ENCODE measurements around the gene FAAP100.
"Not testable (repeated sequence)": the region's sequence is repeated elsewhere in the genome, so short reads cannot be mapped to it uniquely, and the experiment has no call there.

Gene FAAP100

GRCh38 chr17:81552244-81553017, at the start of gene FAAP100:
TSS of gene FAAP100 (minus strand) at chr17:81552353. CDS start at chr17:81552330, 23 bp downstream.
- no peak for FAIRE-seq

GRCh38 chr17:81601525-81602120, 49.5 kb upstream of the FAAP100 start:
- peak; percentile 51 for FAIRE-seq

- FAIRE-seq, result no peak
These were observed 47.8 kb upstream of the FAAP100 start for GRCh38 chr17:81599719-81600486.

GRCh38 chr17:81593105-81593871, 41.1 kb upstream of the FAAP100 start:
- FAIRE-seq, result no peak

- FAIRE-seq, result no peak
These were observed 39.8 kb upstream of the FAAP100 start for GRCh38 chr17:81591971-81592370.

- FAIRE-seq, result no peak
These were observed 38.0 kb upstream of the FAAP100 start for GRCh38 chr17:81590121-81590520.

- FAIRE-seq, result no peak
These were observed 37.5 kb upstream of the FAAP100 start for GRCh38 chr17:81589612-81590011.

- no peak for FAIRE-seq
These were observed 33.9 kb upstream of the FAAP100 start for GRCh38 chr17:81586096-81586495.

GRCh38 chr17:81584771-81585170, 32.6 kb upstream of the FAAP100 start:
- FAIRE-seq, result not testable (repeated sequence)

- no peak for FAIRE-seq
These were observed 31.6 kb upstream of the FAAP100 start for GRCh38 chr17:81583589-81584342.

- FAIRE-seq, result no peak
These were observed 30.6 kb upstream of the FAAP100 start for GRCh38 chr17:81582749-81583148.

- no peak for FAIRE-seq
These were observed 30.2 kb upstream of the FAAP100 start for GRCh38 chr17:81582341-81582740.

GRCh38 chr17:81581758-81582157, 29.6 kb upstream of the FAAP100 start:
- FAIRE-seq, result no peak

- FAIRE-seq, result no peak
These were observed 28.3 kb upstream of the FAAP100 start for GRCh38 chr17:81580481-81580880.

- no peak for FAIRE-seq
These were observed 27.7 kb upstream of the FAAP100 start for GRCh38 chr17:81579821-81580321.

- FAIRE-seq, result no peak
These were observed 27.1 kb upstream of the FAAP100 start for GRCh38 chr17:81579298-81579697.

- FAIRE-seq, result no peak
These were observed 26.5 kb upstream of the FAAP100 start for GRCh38 chr17:81578561-81579225.

- no peak for FAIRE-seq
These were observed 25.9 kb upstream of the FAAP100 start for GRCh38 chr17:81578038-81578441.

- no peak for FAIRE-seq
These were observed 25.3 kb upstream of the FAAP100 start for GRCh38 chr17:81577278-81578000.

- FAIRE-seq, result no peak
These were observed 24.6 kb upstream of the FAAP100 start for GRCh38 chr17:81576621-81577277.
